NCI-H748 treated with DMSO at 0.1 percent for 48 hours (cell line): ENCODE data around the gene EMC8.

Experiments
- DNase-seq: peaks from one replicate; lab custom pipeline; 2025; lab: John Stamatoyannopoulos, UW

EMC8 gene

GRCh38 chr16:85754413-85754812 lies 44.9 kb downstream of the EMC8 start:
- no peak for DNase-seq

DNA sequence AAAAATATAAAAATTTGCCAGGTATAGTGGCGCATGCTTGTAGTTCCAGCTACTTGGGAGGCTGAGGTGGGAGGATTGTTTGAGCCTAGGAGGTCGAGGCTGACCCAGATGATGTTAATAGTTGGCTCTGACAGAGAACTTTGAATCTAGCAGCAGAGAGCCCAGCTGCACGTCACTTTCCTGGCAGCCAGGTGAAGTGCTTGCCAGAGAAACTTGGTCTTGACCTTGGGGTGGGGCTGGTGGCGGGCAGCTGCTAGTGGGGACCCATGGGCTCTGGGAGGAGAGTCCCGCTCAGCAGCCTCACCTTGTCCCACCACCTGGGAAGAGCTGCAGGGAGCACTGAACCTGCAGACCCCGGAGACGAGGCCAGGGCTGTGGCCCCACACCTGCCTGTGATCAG lies 45.4 kb downstream of the EMC8 start:
- no peak for DNase-seq

GRCh38 chr16:85753559-85753958 lies 45.8 kb downstream of the EMC8 start:
- DNase-seq, result no peak

- DNase-seq, result no peak
Observed at GRCh38 chr16:85752511-85753420, 46.6 kb downstream of the EMC8 start.

DNA sequence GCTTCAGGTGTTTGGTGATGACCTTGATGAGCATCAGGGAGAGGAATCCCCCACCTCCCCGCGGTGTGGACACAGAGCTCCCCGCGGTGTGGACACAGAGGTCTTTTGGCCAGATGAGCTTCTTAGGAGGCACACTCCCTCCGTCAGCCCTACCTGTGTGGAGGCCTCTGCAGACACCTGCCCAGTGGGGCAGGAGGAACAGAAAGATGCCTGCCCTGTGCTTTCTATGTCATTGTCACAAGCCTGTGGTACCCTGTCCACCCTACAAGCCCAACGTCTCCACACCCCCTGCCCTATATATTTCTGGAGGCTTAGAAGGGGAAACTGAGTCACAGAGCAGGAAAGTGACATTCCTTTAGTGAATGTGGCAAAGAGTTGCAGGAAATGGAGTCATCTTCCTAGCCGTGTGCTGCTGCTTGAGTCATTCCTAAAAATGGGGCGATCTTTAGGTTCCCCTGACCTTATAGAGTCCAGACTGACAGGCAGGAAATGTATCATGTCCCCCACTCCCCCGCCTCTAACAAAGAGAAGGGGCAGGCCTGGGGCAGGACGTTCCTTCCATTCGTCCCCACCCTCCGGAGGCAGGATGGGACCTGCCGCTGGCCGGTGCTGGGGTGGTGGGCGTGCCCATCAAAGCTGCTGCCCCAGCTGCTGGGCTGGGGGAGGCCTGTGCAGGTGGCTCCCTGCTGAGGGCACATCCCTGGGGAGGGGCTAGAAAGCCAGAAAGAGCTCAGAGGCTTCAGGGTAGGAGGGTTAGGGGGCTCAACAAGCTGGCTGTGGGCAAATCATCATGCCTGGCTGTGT lies 47.4 kb downstream of the EMC8 start:
- no peak for DNase-seq

- DNase-seq, result no peak
Observed at GRCh38 chr16:85750827-85751697, 48.3 kb downstream of the EMC8 start, which contains the start of gene C16orf74. Gene C16orf74, minus strand, starts transcription at chr16:85751096. Its CDS starts 15,879 bp downstream, at chr16:85735217.

DNA sequence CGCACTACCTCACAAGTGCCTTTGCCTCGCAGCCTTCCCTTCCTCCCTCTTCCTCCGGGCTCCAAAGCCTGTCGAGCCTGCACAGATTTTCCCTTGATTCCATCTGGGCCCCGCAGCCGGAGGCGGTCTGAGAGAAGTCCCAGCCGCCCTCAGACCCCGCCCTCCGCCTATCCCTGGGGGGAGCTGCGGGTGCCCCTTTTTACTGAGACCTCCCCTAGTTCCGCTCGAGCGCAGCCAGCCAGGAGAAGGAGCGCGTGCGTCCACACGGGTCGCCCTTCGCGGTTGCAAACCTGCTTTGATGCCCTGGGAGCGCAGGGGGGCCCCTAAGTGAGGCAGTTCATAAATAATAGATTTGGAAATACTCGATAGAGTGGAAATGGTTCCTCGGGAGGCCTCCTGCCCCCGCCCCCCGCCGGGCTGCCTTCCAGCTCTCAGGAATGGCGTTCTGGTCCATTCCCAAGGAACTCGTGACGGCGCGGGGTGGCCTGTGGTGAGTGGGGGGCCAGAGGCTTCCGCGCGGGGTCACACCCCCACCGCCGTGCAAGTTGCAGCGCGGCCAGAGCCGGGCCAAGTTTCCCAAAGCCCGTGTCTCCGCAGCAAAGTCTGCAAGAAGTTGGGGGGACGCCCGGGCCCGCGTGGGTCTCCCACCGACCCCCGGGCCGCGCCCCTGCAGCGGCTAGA lies 49.1 kb downstream of the EMC8 start:
- DNase-seq, result no peak

DNA sequence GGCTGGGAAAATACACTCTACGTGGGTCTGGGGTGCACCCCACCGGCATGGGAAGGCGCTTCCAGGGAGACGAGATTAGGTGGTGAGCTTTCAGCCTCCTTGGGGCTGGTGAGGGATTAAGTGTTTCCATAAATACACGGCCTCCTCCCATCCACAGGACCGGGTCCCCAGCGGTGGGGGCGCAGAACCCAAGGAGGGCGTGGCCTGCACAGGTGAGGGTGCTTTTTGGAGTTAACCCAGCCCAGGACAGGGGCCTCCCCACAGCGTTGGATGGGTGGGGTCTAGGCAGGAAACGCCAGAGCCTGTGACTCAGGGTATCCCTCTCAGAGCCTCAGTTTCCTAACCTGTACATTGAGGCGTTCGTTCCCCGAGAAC lies 49.6 kb downstream of the EMC8 start:
- no peak for DNase-seq

DNA sequence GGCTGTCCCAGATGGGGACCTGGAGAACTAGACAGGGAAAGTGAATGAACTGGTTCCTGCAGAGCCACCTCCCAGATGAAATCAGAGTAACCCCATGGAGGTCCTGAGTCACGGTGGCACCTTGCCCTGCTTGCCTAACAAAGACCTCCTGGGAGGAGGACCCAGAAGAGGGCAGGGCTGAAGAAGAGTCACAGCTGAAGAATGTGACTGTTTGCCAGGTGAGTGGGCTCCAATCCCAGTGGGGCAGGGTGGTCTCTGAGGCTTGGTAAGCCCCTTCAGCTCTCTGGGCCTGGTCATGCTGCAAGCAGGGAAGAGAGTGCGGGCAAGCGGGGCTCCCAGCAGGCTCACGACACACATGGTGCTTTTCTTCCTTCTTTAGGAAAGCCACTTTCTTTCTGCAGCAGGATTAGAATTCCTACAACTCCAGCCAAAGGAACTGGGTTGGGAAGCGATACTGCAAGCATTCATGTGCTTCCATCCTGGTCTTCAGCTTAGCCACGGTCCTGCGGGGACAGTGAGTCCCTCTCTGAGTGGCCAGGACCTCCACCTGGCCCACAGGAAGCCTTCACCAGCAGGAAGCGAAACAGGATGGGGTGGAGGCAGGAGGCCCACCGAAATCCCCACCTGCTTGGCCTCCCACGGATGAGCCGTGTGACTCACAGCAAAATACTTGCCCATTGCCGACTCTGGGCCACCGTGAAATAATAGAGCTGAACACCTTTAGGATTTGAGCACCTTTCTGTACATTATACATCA lies 52.7 kb downstream of the EMC8 start:
- no peak for DNase-seq

DNA sequence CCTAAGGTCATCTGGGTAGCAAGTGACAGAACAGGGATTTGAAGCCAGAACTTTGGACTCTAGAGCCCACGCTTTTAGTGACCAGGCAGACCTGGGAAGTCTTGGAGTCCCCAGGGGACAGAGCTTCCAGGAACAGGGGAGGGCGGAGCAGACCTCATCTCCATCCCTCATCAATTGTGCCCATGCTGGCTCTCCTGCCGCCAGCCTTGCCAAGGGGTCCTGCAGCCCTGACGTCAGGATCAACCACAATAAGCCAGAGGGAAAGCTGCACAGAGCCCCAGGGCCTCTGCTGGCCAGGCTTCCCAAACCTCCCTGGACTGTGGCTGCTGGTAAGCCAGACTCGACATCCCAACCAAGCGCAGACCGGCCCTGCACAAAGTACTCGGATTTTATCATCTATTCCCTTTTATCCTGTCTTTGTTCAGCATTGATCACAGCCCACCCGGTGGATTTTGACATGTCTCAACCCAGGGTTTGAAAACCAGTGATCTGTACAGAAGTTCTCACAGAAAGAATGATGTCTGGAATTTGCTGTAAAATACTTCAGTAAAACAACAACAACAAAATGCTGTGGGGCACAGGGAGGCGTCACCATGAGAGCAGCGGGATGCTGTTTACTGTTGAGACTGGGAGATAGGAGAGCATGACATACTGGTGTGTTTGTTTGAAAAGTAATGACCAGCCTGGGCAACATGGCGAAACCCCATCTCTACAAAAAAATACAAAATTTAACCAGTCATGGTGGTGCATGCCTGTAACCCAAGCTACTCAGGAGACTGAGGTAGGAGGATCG lies 60.2 kb downstream of the EMC8 start:
- no peak for DNase-seq

GRCh38 chr16:85736921-85737320 lies 62.4 kb downstream of the EMC8 start:
- no peak for DNase-seq

- no peak for DNase-seq
Observed at GRCh38 chr16:85735946-85736345, 63.4 kb downstream of the EMC8 start.

DNA sequence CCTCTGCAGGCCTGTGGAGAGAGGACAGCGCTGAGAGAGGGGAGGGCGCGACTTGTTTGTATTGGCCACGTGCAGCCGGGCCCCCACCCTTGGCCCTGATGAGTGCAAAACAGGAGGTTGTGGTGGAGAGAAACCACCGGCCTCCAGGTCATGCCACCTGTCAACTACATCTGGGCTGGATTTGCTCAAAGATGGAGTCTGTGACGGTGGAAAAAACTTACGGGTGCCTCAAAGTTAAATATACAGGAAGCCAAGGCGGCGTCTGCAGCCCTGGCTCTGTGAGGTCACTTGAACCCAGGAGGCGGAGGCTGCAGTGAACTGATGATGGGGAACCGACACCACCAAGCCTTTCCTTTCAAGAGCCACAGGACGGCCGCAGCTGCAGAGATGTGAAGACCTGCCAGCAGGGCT lies 64.1 kb downstream of the EMC8 start:
- no peak for DNase-seq

DNA sequence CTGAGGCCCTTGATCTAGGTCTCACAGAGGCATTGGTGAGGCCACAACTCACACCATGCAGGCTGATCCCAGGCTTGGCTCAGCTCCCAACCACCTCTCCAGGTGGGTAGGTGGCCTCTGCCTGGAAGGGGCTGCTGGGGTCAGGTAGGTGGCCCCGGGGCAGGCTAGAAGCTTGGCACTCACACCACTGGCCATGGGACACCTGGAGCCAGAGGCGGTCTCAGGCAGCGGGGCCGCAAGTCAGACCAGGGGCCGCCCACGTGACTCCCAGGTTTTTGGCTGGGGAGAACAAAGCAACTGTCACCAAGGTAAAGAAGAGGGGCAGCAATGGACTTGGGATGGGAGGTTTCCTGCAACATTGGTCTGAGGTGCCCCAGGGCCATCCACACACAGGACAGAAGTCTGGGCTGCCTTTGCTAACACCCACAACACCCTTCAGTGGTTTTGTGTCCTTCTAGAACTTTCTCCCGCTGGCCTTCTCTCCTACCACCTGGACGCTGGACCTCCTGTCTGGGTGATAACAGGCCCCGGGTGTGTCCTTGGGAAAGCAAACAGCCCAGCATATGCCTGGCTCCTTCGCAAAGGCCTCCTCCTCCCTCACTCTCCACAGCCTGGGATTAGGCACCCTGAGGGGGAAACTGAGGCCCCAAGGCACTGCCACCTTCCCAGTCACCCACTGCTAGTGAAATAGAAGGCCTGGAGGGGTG lies 64.9 kb downstream of the EMC8 start:
- DNase-seq, result no peak

GRCh38 chr16:85733839-85734170 lies 65.5 kb downstream of the EMC8 start:
- DNase-seq, result no peak

GRCh38 chr16:85733155-85733838 lies 66.0 kb downstream of the EMC8 start:
- DNase-seq, result no peak

GRCh38 chr16:85731179-85731578 lies 68.2 kb downstream of the EMC8 start:
- DNase-seq, result no peak

DNA sequence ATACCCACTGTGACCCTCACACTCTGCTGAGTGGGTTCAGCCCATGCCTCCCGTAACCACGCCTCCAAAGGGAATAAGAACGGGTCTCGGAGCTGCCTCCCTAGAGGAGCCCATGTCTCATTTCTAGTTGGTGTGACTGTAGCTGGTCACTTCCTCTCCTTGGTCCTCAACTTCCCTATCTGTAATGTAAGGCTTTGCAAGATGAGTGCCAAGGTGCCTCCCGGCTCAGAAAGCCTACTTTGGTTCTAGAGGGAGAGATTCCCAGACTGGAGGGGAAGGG lies 69.2 kb downstream of the EMC8 start:
- DNase-seq, result no peak
